OCI-LY1 (cell line): ENCODE measurements around the gene NPHP3.

Experiments
- EZH2 ChIP-seq: fragments of 200-600 bp; sonication (generic), shearing (Covaris generic); IDR thresholded peaks from 2 replicates; pipeline ENCODE4 v1.8.0; 2017; ENCODE audit warnings: borderline replicate concordance, mixed run types, mild to moderate bottlenecking, antibody characterized with exemption, low read length, moderate library complexity, mixed read lengths
- TF ChIP-seq, protein P1 (sequence below): fragments of 200-600 bp; sonication (generic), shearing (Covaris generic); IDR thresholded peaks from 2 replicates; pipeline ENCODE4 v1.5.1; 2017; ENCODE audit warnings: mild to moderate bottlenecking, antibody characterized with exemption, low read length, moderate library complexity, mixed read lengths

GRCh38 chr3:132660052-132660810 is 62.0 kb downstream of the NPHP3 start, which contains the start of gene UBA5:
- TF ChIP-seq, protein P1, sequence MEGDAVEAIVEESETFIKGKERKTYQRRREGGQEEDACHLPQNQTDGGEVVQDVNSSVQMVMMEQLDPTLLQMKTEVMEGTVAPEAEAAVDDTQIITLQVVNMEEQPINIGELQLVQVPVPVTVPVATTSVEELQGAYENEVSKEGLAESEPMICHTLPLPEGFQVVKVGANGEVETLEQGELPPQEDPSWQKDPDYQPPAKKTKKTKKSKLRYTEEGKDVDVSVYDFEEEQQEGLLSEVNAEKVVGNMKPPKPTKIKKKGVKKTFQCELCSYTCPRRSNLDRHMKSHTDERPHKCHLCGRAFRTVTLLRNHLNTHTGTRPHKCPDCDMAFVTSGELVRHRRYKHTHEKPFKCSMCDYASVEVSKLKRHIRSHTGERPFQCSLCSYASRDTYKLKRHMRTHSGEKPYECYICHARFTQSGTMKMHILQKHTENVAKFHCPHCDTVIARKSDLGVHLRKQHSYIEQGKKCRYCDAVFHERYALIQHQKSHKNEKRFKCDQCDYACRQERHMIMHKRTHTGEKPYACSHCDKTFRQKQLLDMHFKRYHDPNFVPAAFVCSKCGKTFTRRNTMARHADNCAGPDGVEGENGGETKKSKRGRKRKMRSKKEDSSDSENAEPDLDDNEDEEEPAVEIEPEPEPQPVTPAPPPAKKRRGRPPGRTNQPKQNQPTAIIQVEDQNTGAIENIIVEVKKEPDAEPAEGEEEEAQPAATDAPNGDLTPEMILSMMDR, result no peak
- TF ChIP-seq EZH2, result no peak
